HG02943 (cell line): ENCODE measurements around the gene CPXM2.

Experiments used
- ATAC-seq: cut with Tn5 transposase; IDR thresholded peaks from one replicate; pipeline ENCODE4 v1.9.1; 2021; ENCODE audit warnings: mild to moderate bottlenecking, low read depth, moderate library complexity; ENCODE audit not compliant: unreplicated experiment

CPXM2 gene

DNA sequence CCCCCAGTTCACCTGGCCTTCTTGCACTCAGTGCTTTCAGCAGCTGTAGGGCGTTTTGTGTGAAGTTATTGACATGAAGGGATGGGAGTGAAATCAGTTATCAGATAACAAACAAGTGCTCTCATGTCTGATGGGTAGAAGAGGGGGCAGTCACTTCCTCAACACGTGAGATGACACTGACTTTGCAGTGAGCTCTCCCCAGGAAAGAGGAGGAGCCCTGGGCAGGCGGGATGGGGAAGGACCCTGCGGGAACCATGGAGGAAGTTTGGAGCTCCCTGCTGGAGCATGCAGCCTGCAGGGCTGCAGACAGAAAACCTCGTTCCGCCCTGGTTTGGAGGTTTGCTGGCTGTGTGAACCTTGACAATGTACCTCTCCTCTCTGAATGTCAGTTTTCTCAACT is 186.8 kb downstream of the CPXM2 start:
- ATAC-seq: no peak

DNA sequence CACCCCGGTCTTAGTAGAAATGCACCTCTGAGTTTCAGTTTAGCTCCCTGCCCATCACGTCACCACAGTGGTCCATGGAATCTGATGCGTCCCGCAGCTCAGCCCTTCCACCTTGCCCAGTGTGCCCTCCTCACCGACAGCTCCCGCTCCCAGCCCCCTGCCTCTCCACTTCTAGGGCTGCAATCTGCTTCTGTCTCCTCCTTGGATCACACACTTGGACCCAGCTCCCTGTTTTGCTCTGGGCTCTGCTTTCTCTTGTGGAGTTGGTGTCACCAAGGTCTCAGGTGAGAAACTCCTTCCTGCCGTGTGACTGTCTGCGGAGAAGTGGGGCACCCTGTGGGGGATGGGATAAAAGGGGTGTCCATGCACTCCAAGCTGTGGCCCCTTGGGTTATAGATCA is 187.5 kb downstream of the CPXM2 start:
- no peak for ATAC-seq

DNA sequence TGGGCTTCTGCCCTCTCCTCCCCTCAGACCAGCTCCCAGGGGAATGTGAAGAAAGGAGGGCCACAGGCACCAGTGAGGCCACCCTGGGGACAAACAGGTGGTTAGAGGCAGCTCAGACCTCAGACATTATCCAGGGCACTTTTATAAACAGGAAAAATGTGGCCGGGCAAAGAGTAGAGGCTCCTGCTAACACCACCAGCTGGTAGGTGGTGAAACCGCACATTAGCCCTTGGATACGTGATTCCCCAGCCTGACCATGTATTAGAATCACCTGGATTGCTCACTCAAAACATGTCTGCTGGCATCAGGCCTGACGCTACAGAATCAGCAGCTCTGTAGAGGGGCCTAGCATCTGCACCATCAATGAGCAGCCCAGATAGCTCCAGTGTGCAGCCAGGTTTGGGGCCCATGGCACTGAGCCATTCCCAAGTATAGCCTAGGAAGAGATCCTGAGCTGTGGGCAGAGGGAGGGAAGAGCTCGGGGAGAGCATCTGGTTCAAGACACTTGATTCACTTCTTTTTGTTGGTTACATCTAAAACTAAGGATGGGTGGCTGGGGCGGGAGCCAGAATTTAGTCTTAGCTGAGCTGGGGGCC is 188.3 kb downstream of the CPXM2 start:
- ATAC-seq: no peak
